H1 (cell line): ENCODE measurements around the gene TBC1D4. TPM values are rescaled to one million over a fixed set of nuclear protein-coding genes. Genes with fewer than 3 reads are reported as not detected.

ENCODE experiments used
- ATF2 ChIP-seq: IDR thresholded peaks from 2 replicates; pipeline ENCODE4 v1.6.1; 2012; ENCODE audit warnings: low read length, inconsistent platforms
- CHD7 ChIP-seq: fragments of 300-600 bp; sonication (generic); IDR thresholded peaks from 2 replicates; pipeline ENCODE4 v1.7.1; 2012; ENCODE audit warnings: low read length, moderate library complexity, mild to moderate bottlenecking, inconsistent platforms; ENCODE audit not compliant: insufficient replicate concordance
- E2F6 ChIP-seq: IDR thresholded peaks from 2 replicates; pipeline ENCODE4 v1.6.1; 2012; ENCODE audit warnings: inconsistent platforms
- EZH2 ChIP-seq: fragments of 200-600 bp; sonication (generic); IDR thresholded peaks from 2 replicates; pipeline ENCODE4 v1.7.1; 2012; ENCODE audit warnings: low read depth, mild to moderate bottlenecking, moderate library complexity, low read length, inconsistent platforms; ENCODE audit not compliant: severe bottlenecking
- HDAC2 ChIP-seq, 2 experiments: fragments of 300-600 bp in 1 of 2; sonication (generic) in 1 of 2; IDR thresholded peaks; 2 replicates each; pipeline ENCODE4 v1.6.1; 2011 to 2012; ENCODE audit warnings: low read depth in 2 of 2, low read length in 2 of 2, mild to moderate bottlenecking in 2 of 2, moderate library complexity in 2 of 2, borderline replicate concordance in 1 of 2, inconsistent platforms in 1 of 2
- KDM1A ChIP-seq: fragments of 200-600, 300-600 bp; sonication (generic); IDR thresholded peaks from 2 replicates; pipeline ENCODE4 v1.7.1; 2016; ENCODE audit warnings: mild to moderate bottlenecking, low read length, borderline replicate concordance
- SIN3A ChIP-seq, 2 experiments: IDR thresholded peaks in 1 of 2; conservative IDR thresholded peaks in 1 of 2; 2 replicates each; pipeline ENCODE4 v1.6.1; 2011 to 2012; ENCODE audit warnings: low read length in 2 of 2, improper control_type of control experiment in 1 of 2, low read depth in 1 of 2, mild to moderate bottlenecking in 1 of 2
- SP4 ChIP-seq: IDR thresholded peaks from 2 replicates; pipeline ENCODE4 v1.6.1; 2012; ENCODE audit warnings: low read length, inconsistent platforms
- polyA plus RNA-seq, 7 experiments: library from polyadenylated mRNA; depleted of rRNA in 3 of 7; stranded (reverse) in 5 of 7; unstranded in 2 of 7; fragments of >200 nt in 5 of 7; fragments of 200-250 nt in 2 of 7; gene quantifications; 1 replicate in 5 of 7; 2 replicates in 1 of 7; 4 replicates in 1 of 7; pipeline versions ENCODE4 v1.2.1 to v1.2.3, GENCODE V29; 2011 to 2013; ENCODE audit warnings: missing spikeins in 2 of 7, mixed read lengths in 2 of 7
- total RNA-seq: library from RNA; stranded (reverse); fragmentation: NEBNext Ultra II Directional; extraction: Animal tissue kit (Norgen Biotek cat#: 25700); gene quantifications from 2 replicates; pipeline ENCODE4 v1.2.1, GENCODE V29; 2021

The TBC1D4 gene
- total and polyA plus RNA-seq, 2 of the 8 experiments (the other 6 are each of a cell fraction or from before 2014, with no cell fraction given): 16.7 to 39.0 TPM

DNA sequence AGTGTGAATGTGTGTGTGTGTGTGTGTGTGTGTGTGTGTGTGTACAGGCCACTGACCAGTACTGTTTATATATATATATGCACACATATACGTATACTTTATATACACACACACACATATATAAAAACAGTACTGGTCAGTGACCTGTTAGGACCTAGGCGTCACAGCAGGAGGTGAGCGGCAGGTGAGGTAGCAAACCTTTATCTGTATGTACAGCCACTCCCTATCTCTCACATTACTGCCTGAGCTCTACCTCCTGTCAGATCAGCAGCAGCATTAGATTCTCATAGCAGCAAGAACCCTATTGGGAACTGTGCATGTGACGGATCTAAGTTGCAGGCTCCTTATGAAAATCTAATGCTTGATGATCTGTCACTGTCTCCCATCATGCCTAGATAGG lies 34.5 kb downstream of the TBC1D4 start (continued):
- TF ChIP-seq CHD7 (no peak), SIN3A (conservative IDR thresholded peaks at IDR 0.05 in 1 of 2, IDR thresholded peaks at IDR 0.05 in 1 of 2; ENCODE audit: low read depth in 1 of 2, low read length in 2 of 2) (no peak), EZH2 (no peak), KDM1A (no peak), ATF2 (no peak), HDAC2 (IDR thresholded peaks at IDR 0.05; ENCODE audit: borderline replicate concordance in 1 of 2, low read depth in 2 of 2, low read length in 2 of 2) (no peak), SP4 (no peak), E2F6 (no peak)
